Pulmonary artery endothelial cell (primary cell): ENCODE measurements around the gene SLC6A6. TPM values are rescaled to one million over a fixed set of nuclear protein-coding genes. Genes with fewer than 3 reads are reported as not detected.
A peak's percentile ranks its signal among the peaks of the same experiment; 100 is the strongest.

ENCODE experiments used
- DNase-seq: peaks from one replicate; pipeline ENCODE4 v3.0.0-alpha.2; 2011; ENCODE audit warnings: low read depth, low spot score
- total RNA-seq: library from RNA; depleted of rRNA; stranded (reverse); fragments of >200 nt; gene quantifications from 2 replicates; pipeline ENCODE4 v1.2.3, GENCODE V29; 2014

Gene SLC6A6
- total RNA-seq, 1 donor from 2014 or later, result 28.8 TPM

DNA sequence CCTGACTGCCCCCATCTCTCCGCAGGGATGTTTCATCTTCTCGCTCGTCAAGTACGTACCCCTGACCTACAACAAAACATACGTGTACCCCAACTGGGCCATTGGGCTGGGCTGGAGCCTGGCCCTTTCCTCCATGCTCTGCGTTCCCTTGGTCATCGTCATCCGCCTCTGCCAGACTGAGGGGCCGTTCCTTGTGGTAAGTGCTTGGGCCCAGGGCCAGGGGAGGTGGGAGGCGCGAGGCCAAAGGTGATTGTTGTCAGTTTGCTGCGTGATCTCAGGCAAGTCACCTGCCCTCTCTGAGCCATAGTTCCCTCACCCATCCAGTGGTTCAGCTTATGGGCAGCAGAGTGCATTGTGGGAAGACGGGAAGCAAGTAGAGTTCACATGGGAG is 79.2 kb downstream of the SLC6A6 start:
- DNase-seq, result no peak

DNA sequence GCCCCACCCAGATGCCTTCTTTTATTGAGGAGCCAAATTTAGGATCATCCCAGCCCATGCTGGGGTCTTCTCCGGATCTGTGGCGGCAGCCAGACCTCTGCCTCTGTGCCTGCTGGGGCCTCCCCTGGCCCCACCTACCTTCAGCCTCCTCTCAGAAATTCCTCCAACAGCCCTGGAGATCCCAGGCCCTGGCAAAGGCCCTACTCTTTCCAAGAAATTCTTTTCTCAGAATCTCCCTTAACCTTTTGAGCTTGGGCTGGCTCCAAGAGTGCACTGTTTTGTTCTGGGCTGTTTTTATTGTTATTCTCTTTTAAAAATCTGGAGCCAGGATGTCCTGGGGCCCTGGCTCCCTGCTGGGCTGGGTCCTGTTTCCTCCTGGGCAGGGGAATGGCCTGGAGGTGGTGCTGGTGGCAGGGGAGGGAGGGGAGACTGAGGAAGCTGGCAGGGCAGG is 79.9 kb downstream of the SLC6A6 start:
- peak; percentile 73 for DNase-seq

DNA sequence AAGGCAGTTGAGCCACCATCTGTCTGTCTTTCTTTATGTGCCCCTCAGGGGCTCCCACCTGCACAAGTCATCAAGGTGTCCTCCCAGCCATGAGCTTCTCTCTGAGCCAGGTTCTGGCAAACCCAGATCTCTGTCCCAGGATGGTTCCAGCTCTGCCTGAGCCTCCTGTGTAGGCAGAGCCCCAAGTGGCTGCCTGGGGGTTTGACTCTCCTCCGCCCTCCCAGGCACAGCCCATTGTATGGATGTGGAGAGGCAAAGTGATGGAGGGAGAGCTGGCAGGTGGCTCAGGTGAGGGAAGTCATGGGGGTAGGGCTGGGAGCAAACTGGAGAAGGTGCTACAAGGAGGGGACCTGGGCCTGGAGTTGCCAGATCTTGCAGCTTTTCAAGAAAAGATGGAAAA is 80.9 kb downstream of the SLC6A6 start:
- no peak for DNase-seq

DNA sequence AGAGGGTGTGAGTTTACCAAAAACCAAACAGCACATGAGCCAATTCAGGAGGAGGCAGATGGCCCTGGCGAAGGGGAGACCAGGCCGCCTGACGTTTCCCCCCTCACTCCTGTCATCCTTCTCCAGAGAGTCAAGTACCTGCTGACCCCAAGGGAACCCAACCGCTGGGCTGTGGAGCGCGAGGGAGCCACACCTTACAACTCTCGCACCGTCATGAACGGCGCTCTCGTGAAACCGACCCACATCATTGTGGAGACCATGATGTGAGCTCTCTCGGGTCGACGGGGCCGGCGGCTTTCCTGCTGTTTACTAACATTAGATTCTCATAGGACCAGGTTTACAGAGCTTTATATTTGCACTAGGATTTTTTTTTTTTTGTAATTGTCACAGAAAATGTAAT is 82.3 kb downstream of the SLC6A6 start:
- no peak for DNase-seq

DNA sequence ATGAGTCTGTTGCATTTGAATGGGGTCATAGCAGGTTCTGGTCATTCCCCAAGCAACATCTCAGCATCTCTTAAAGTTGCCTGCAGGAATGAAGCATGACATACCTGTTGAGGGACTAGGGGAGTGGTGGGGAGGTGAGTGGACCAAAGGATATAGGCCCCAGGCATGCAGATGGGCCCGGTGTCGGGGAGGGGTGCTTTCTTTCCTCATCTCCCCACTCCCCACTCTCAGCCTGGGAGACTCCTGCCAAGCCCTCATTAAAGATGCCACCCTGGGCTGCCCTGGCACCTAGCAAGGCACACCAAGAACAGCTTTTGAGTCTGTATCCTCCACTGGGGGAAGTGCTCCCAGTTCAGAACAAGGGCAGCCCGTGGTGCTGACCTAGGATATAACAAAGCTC is 83.6 kb downstream of the SLC6A6 start:
- DNase-seq, result no peak

DNA sequence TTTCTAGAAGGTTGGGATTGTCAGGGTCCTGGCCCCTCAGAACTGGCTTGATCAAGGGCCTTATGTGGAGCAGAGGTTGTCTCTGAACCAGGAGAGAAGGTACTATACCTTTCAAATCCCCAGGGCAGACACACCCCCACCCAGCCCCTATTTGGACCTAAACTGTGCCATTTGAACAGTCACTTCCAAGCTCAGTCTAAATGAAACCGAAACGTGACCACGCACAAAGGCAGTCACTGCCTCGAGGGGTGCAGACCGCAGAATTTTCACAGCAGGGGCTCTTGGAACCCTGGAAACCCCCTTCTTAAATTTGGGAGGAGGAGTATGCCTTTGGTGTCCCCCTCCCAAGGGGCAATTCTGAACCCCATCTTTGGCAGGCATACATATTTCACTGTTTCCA is 84.1 kb downstream of the SLC6A6 start:
- DNase-seq, result no peak

DNA sequence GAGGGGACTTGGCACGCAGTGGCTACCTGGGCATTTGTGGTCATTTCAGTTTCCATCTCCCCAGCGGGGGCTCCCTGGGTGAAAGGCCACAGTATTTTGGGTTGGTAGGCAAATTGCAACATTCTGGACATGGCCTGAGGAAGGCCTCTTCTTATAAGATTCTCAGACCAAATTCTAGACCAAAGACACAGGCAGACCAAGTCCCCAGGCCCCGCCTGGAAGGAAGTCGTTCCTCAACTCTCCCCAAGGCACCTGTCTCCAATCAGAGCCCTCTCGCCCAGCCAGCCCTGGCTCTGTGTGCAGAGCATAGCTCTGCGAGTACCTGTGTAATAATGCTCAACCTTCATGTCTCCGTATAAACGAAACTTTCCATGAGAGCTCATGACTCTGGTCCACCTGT is 84.7 kb downstream of the SLC6A6 start:
- no peak for DNase-seq

DNA sequence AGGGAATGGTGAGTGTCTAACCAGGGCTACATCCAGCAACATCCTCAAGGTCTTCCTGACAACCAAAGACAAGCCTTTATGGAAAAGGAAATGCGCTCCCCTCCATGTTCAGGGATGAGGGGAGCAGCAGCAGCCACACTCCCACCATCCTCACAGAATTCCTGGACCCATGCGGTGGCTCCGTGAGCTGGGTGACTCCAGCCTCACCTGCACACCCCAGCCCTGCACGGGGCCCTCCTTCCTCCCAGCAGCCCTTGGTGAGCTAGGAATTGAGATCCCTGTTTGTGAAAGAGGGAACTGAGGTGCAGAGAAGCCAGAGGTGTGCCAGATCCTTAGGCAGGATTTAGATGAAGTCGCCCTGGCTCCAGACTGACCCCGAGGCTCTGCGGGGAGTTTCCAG is 85.4 kb downstream of the SLC6A6 start:
- no peak for DNase-seq

DNA sequence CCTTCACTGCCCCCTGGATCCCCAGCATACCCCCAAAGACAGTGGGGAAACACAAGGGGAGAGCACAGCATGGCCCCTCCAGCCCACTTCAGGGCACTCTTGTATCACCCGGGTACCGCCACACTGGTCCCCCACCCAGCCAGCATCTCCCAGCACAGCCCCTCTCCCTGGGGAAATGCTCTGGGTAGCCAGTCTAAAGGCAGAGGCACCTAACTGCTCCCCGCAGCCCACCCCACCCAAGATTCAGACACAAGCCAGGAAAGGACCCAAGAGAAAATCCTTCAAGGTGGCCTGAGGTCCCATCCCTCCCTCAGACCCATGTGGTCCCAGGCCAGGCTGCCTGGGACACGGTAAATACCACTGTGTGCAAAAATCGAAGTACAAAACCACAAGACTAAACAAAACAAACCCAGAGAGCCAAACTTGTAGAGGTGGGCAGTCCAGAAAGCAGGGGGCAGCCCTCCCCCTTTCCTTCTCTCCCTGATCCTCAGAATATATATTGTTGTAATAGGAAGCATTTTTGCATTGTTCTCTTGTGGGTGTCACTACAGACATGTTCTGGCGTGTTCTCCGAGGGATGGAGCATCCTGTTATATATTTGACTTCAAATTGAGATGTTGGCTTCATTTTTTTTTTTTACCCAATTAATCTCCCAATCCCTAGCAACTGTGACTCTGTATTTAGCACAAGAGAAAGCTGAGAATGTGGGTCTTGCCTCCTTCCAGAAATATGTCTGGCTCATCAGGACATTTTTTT is 86.1 kb downstream of the SLC6A6 start:
- no peak for DNase-seq

DNA sequence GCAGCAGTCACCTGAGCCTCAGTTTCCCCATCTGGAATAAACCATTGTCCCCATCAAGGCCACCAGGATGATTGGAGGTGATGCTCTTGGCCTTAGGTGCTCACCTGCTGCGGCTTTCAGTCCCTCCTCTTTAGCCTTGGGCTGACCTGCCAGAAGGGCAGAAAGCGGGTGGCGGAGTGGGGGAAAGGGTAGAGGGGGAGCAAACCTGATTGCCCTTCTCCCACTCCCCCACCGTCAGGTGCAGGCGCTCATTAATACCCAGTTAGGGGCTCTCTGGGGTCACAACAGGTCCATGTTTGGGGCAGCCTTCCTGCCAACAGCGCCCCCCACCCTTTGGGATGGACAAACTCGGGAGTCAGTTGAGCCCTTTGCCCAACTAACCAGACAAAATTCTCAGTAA is 87.2 kb downstream of the SLC6A6 start:
- no peak for DNase-seq

DNA sequence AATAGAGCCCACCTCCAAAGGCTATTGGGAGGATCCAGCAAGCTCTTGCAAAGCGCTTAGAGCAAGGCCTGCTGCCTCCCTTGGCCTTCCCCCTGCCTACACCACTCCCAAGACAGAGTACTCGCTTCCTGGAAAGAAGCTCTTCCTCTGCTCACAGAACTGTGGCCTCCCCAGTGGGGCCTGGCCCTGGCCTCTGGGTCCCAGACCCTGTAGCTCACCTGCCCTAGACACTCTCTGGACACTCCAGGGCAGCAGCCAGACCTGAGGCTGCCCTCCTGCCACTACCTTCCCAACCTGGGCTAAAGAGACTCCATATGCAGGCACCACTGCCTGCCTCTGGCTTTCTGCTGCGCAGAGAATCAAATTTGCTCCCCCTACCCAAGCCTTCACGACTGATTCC is 87.8 kb downstream of the SLC6A6 start:
- no peak for DNase-seq

DNA sequence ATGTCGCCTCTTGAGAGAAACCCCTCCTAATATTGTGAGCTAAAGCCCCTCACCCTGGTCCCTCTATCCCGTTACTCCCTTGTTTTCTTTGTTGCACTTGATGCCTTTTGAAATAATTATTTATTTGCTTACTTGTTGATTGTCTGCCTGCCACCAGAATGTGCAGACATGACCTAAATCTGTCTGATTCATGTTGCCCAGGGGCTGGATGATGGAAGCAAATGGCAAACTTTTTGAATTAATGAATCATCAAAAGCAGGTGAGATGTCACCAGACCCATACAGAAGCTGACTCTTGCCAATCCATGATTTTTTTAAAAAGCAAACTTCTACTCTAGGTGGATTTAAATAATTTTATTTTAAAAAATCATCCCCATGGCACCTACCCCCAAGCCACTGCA is 88.4 kb downstream of the SLC6A6 start:
- no peak for DNase-seq

DNA sequence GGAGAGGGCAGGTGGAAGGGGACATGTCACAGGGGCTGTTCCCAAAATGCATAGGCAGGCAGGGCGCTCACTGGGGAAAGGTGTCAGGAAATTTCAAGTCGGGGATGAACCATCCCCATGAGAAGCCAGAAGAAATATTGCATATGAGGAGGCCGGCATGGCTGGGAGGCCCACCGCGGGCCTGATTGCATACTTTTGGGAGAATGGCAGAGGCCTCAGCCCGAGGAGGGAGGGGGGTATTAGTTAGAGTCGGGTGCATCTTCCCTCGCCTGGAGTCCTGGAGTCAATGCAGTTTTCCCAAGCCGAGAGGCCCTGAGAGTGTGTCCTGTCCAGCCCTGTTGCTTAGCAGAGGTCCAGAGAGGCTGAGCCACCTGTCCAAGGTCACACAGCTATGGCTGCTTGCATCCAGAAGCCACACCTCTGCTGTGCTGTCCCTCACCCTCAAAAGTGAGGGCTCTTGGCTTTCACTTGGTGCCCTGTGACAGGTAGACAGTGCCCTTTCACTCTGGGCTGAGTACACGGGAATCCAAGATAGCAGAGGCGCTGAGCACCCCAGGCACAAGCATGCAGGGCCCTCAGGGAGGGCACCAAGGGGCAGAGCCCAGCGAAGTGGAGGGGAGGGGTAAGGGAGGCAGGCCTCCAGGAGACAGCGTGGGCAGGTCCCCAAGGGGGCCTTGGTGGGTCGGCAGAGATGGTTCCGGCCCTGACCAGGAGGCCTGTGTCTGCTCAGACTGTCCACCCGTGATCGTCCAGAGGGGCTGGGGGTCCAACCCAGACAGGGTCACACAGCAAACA is 89.2 kb downstream of the SLC6A6 start:
- DNase-seq, result no peak

DNA sequence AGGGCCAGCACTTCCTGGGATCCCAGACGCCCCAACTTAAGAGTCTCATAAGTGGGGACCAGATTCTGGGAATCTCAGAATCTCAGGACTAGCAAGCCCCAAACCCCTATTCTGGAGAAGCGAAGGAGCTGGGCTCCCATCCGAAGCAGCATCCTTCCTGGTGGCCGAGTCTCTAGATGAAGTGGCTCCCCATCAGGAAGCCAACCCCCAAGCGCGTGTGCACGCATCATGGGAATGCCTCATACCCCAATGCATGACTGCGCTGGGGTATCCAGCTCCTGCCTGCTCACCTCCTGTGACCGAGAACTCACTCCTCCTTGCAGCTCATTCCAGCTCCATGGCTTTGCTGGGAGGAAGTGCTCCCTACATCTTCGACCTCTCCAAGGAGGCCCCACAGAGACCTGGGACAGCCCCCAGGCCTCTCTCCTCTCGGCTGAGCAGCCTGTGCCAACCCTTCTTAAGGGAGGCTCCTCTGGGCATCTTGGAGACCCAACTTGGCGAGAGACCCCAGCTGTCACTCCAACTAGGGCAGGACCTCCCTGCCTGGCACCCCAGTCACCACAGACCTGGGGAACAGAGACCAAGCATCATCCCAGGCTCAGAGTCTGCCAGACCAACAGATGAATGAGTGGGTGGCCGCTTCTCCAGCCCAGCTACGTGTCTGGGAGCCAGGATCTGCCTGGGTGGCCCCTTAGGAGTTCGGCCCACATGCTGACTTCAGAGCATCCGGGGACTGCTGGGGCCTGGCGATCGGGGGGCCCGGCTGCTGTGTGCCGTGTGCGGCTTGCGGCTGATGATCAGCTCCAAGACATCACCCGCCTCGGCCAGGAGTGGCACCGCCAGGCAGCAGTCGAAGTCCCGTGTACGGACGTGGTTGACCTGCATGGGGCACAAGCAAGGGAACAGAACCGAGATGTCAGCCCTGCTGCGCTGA is 90.8 kb downstream of the SLC6A6 start:
- no peak for DNase-seq

DNA sequence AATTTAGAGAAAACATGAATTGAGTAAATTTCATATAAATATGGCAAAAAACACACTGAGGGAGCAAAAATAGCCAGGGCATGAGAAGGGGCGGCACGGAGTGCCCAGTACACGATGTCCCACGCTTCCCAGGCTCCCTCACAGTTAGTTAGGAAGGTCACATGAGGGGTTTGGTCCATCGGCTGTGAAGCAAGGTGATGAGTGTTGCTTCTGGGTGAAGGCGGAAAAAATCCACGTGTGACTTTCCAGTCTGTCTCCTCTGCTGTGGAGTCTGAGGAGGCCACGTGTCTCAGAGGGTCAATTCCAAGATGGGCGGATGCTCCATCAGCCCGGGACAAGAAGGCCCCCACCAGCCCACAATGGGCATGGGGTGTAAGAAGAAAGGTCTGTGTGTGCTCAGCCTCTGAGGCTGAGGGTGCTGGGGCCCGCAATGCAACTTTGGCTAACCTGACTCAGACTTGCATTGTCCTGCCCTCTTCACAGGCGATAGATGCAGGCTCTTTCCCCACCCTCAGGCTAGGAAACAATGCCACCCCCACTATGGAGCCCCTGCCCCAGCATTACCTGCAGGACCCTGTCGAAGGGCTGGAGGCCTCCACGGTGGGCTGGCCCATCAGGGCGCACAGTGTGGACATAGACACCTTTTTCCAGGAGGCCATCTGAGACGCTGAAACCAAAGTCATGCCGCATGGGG is 92.0 kb downstream of the SLC6A6 start:
- DNase-seq, result no peak

DNA sequence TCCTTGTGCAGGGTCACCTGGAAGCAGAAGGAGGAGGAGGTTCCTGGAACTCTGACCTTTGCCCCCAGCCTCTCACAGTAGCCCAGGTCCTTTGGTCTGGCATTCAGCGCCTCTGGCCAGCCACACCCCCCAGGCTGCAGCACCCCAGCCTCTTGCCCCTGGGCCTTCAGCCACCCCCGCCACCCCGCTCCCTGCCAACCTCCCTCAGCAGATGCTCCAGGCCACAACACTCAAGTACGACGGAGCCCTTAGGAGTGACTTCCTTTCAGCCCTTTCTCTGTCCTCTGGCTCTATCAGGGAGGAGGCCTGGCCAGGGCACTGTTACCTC is 92.5 kb downstream of the SLC6A6 start:
- no peak for DNase-seq

DNA sequence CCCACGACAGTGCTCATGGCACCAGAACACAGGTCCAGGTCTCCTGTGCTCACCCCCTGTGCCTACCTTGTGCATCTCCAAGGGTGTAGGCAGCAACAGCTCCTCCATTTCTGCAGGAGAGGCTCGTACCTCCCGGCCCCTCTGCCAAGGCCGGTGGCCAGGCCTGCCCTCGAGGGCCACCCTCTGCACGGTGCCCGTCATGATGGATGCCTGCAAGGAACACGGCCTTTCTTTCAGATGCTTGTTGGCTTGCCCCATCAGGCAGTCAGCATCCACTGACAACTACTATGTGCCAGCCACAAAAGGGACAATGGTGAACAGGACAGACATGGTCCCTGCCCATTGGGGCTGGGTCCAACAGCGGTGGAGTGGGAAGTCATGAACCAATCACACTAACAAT is 93.9 kb downstream of the SLC6A6 start:
- no peak for DNase-seq

DNA sequence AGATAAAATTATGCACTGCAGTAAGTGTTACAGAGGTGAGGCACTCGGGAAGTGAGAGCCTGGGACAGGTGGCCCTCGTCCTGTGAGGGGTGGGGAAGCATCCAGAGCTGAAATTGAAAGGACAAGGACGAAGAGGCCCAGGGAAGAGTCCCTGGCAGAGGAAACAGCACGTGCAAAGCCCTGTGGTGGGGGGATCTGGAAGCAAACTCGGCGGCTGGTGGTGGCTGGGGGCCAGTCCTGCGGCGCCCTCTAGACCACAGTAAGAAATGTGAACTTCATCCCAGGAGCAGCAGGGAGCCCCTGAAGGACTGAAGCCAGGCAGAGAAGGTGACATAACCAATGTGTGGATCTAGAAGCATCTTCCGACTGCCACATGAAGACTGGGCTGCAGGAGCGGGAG is 94.9 kb downstream of the SLC6A6 start:
- DNase-seq, result no peak

DNA sequence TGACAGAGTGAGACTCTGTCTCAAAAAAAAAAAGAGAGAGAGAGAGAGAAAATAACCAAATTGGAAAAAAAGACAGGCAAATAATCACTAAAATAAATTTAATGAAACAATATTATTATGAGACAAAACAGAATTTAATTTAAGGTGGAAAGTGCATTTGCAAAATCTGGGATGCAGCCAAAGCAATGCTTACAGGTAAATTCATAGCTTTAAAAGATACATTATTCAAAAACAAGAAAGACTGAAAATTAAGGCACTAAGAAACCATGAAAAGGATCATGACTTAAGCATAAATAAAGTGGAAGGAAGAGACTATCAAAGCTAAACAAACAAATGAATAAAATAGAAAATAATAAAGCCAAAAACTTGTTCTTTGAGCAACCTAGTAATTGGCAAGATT is 100.1 kb downstream of the SLC6A6 start:
- no peak for DNase-seq

DNA sequence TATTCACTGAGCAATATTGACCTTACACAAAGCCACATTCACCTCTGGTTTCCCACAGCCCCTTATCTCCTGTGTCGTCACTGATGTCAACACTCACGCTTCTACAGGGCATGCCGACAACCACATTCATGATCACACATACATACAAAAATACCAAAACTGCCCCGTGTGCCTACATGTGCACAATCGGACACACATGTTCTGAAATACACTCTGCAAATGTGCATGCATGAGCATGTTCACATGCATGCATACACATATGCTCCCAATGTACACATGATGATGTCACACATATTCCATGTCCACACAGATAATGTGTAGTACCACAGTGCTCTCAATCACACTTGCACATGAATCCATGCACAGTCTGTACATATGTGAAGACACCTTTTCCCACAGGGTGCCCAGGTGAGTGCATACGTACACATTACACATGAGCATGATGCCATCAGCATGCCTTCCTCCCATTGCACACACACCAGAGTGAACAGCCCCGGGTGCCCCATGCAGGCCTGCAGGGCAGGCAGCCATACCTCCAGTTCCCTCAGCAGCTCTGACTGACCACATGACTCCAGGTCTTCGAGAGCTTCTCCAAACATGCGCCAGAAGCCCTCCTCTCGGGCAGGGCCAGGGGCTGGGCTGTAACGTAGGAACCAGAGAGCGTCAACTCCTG is 100.8 kb downstream of the SLC6A6 start:
- no peak for DNase-seq

DNA sequence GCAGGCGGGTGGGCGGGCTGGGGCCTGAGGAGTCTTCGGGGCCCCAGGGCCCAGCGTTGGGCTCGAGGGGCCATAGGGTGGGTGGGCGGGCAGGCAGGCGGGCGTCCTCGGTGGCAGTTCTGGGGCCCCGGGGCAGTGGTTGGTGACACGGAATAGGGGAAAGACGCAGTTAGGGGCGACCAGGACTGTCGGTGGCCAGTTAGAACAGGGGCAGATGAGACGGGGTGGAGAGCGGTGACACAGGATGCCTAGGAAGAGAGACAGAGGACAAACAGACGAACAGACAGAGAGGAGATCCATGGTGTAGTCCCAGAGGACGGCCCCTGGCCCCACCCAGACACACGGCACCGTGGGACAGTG is 101.3 kb downstream of the SLC6A6 start:
- no peak for DNase-seq
